ENCODE data around the gene FOXO6.

FOXO6 gene

GRCh38 chr1:41319807-41320711 lies 41.2 kb upstream of the FOXO6 start:
- no peaks in the 10 kb centered on the region for H3F3A ChIP-seq (ENCODE audit: insufficient read depth, low read length)

GRCh38 chr1:41320895-41321676 lies 40.1 kb upstream of the FOXO6 start:
- H3K4me1 ChIP-seq (ENCODE audit: insufficient read depth, low read length, severe bottlenecking), result no peaks in the 10 kb centered on the region
- H2AFZ ChIP-seq (ENCODE audit: low read length), result no peak overlapping the region
- no peaks in the 10 kb centered on the region for H3K36me3 ChIP-seq (ENCODE audit: insufficient read depth, low read length)
- H3K4me3 ChIP-seq (ENCODE audit: low read depth, low read length, poor library complexity, severe bottlenecking), result no peak overlapping the region
- H3K9me2 ChIP-seq (ENCODE audit: low read depth, low read length), result no peaks in the 10 kb centered on the region
- H3K9me3 ChIP-seq (ENCODE audit: low read length), result no peaks in the 10 kb centered on the region
- H3K4me2 ChIP-seq (ENCODE audit: low read length), result no peak overlapping the region
- TF ChIP-seq CTCF (IDR thresholded peaks at IDR 0.05; ENCODE audit: low read length), result no peak
- TF ChIP-seq EZH2 (IDR thresholded peaks at IDR 0.05; ENCODE audit: borderline replicate concordance, low read length), result no peak
- no peak overlapping the region for H3K27ac ChIP-seq (ENCODE audit: low read depth, low read length, poor library complexity, severe bottlenecking)
- 0 out of 2 replicates have a peak, but pooled peaks cover 4% of the 10 kb centered on the region for H3K27me3 ChIP-seq (ENCODE audit: insufficient read depth, low read length)
- no peaks in the 10 kb centered on the region for H3F3A ChIP-seq (ENCODE audit: insufficient read depth, low read length)
- no peak overlapping the region for H3K9ac ChIP-seq (ENCODE audit: low read length)
- no peaks in the 10 kb centered on the region for H3K79me2 ChIP-seq (ENCODE audit: insufficient read depth, low read length)
- H4K20me1 ChIP-seq (ENCODE audit: insufficient read depth, low read length), result no peaks in the 10 kb centered on the region

More at GRCh38 chr1:41319807-41320711, 41.2 kb upstream of the FOXO6 start:
- no peak overlapping the region for H3K4me3 ChIP-seq (ENCODE audit: low read depth, low read length, poor library complexity, severe bottlenecking)
- no peak for TF ChIP-seq EZH2 (IDR thresholded peaks at IDR 0.05; ENCODE audit: borderline replicate concordance, low read length)
- no peak for TF ChIP-seq CTCF (IDR thresholded peaks at IDR 0.05; ENCODE audit: low read length)
- H3K36me3 ChIP-seq (ENCODE audit: insufficient read depth, low read length), result no peaks in the 10 kb centered on the region
- no peaks in the 10 kb centered on the region for H3K9me3 ChIP-seq (ENCODE audit: low read length)
- no peaks in the 10 kb centered on the region for H3K79me2 ChIP-seq (ENCODE audit: insufficient read depth, low read length)
- H3K4me2 ChIP-seq (ENCODE audit: low read length), result no peak overlapping the region
- H3K9ac ChIP-seq (ENCODE audit: low read length), result no peak overlapping the region
- 0 out of 2 replicates have a peak, but pooled peaks cover 4% of the 10 kb centered on the region for H3K27me3 ChIP-seq (ENCODE audit: insufficient read depth, low read length)
- H3K4me1 ChIP-seq (ENCODE audit: insufficient read depth, low read length, severe bottlenecking), result no peaks in the 10 kb centered on the region
- H3K9me2 ChIP-seq (ENCODE audit: low read depth, low read length), result no peaks in the 10 kb centered on the region
- no peak overlapping the region for H2AFZ ChIP-seq (ENCODE audit: low read length)
- H4K20me1 ChIP-seq (ENCODE audit: insufficient read depth, low read length), result no peaks in the 10 kb centered on the region
- H3K27ac ChIP-seq (ENCODE audit: low read depth, low read length, poor library complexity, severe bottlenecking), result no peak overlapping the region

- H3K4me2 ChIP-seq (ENCODE audit: low read length), result no peak overlapping the region
- no peaks in the 10 kb centered on the region for H3K9me3 ChIP-seq (ENCODE audit: low read length)
- H3K27ac ChIP-seq (ENCODE audit: low read depth, low read length, poor library complexity, severe bottlenecking), result no peak overlapping the region
- H2AFZ ChIP-seq (ENCODE audit: low read length), result no peak overlapping the region
- no peaks in the 10 kb centered on the region for H3K36me3 ChIP-seq (ENCODE audit: insufficient read depth, low read length)
- no peaks in the 10 kb centered on the region for H3K79me2 ChIP-seq (ENCODE audit: insufficient read depth, low read length)
- H3K9ac ChIP-seq (ENCODE audit: low read length), result no peak overlapping the region
- H3K27me3 ChIP-seq (ENCODE audit: insufficient read depth, low read length), result 0 out of 2 replicates have a peak, but pooled peaks cover 4% of the 10 kb centered on the region
- no peaks in the 10 kb centered on the region for H4K20me1 ChIP-seq (ENCODE audit: insufficient read depth, low read length)
- H3K4me1 ChIP-seq (ENCODE audit: insufficient read depth, low read length, severe bottlenecking), result no peaks in the 10 kb centered on the region
- no peaks in the 10 kb centered on the region for H3K9me2 ChIP-seq (ENCODE audit: low read depth, low read length)
- no peak for TF ChIP-seq EZH2 (IDR thresholded peaks at IDR 0.05; ENCODE audit: borderline replicate concordance, low read length)
- H3K4me3 ChIP-seq (ENCODE audit: low read depth, low read length, poor library complexity, severe bottlenecking), result no peak overlapping the region
- H3F3A ChIP-seq (ENCODE audit: insufficient read depth, low read length), result no peaks in the 10 kb centered on the region
Measured at GRCh38 chr1:41322101-41322661, 39.1 kb upstream of the FOXO6 start.
